H9 (cell line): ENCODE data around the gene ASF1B. TPM values are rescaled to one million over a fixed set of nuclear protein-coding genes. Genes with fewer than 3 reads are reported as not detected.

Experiments
- DNase-seq: peaks from one replicate; pipeline ENCODE4 v3.0.0-alpha.2; 2017
- H2AFZ ChIP-seq: one replicate; pipeline ENCODE4 v1.6.1; 2013; ENCODE audit warnings: mild to moderate bottlenecking, low read length, control low read depth, moderate library complexity
- H2AK5ac ChIP-seq: 2 replicates; pipeline ENCODE4 v1.6.1; 2013; ENCODE audit warnings: low read length, control low read depth, mixed read lengths; ENCODE audit not compliant: insufficient read length
- H2BK120ac ChIP-seq: one replicate; pipeline ENCODE4 v1.6.1; 2013; ENCODE audit warnings: low read depth, mild to moderate bottlenecking, low read length, control low read depth, inconsistent platforms; ENCODE audit not compliant: poor library complexity, severe bottlenecking
- H2BK12ac ChIP-seq: 2 replicates; pipeline ENCODE4 v1.6.1; 2013; ENCODE audit warnings: low read length, control low read depth, mixed read lengths, low read depth; ENCODE audit not compliant: insufficient read length
- H2BK15ac ChIP-seq: 2 replicates; pipeline ENCODE4 v1.6.1; 2013; ENCODE audit warnings: low read depth, low read length, control low read depth
- H2BK20ac ChIP-seq: one replicate; pipeline ENCODE4 v1.6.1; 2013; ENCODE audit warnings: low read depth, mild to moderate bottlenecking, low read length, control low read depth, inconsistent platforms; ENCODE audit not compliant: poor library complexity, severe bottlenecking
- H2BK5ac ChIP-seq: 2 replicates; pipeline ENCODE4 v1.6.1; 2013; ENCODE audit warnings: low read length, control low read depth, mixed read lengths; ENCODE audit not compliant: insufficient read length
- H3K14ac ChIP-seq: 2 replicates; pipeline ENCODE4 v1.6.1; 2013; ENCODE audit warnings: low read length, control low read depth; ENCODE audit not compliant: insufficient read depth
- H3K18ac ChIP-seq: 2 replicates; pipeline ENCODE4 v1.6.1; 2013; ENCODE audit warnings: low read depth, mild to moderate bottlenecking, mixed read lengths, low read length, control low read depth; ENCODE audit not compliant: insufficient read length
- H3K23ac ChIP-seq: 2 replicates; pipeline ENCODE4 v1.6.1; 2013; ENCODE audit warnings: low read length, control low read depth, mixed read lengths, low read depth; ENCODE audit not compliant: insufficient read length
- H3K23me2 ChIP-seq: 2 replicates; pipeline ENCODE4 v1.6.1; 2013; ENCODE audit warnings: low read depth, mild to moderate bottlenecking, mixed read lengths, low read length, control low read depth; ENCODE audit not compliant: insufficient read length, poor library complexity, severe bottlenecking
- H3K27ac ChIP-seq: 2 replicates; pipeline ENCODE4 v1.5.1; 2013; ENCODE audit warnings: low read length, control low read depth, mixed read lengths, low read depth; ENCODE audit not compliant: insufficient read length
- H3K27me3 ChIP-seq: 2 replicates; pipeline ENCODE4 v1.6.1; 2013; ENCODE audit warnings: low read length, control low read depth, inconsistent platforms; ENCODE audit not compliant: insufficient read depth
- H3K4ac ChIP-seq: 2 replicates; pipeline ENCODE4 v1.6.1; 2013; ENCODE audit warnings: low read depth, mild to moderate bottlenecking, control low read depth, inconsistent platforms, low read length, moderate library complexity
- H3K4me1 ChIP-seq: 2 replicates; pipeline ENCODE4 v1.6.1; 2013; ENCODE audit warnings: low read length, control low read depth, inconsistent platforms; ENCODE audit not compliant: insufficient read depth
- H3K4me2 ChIP-seq: 2 replicates; pipeline ENCODE4 v1.6.1; 2013; ENCODE audit warnings: low read length, control low read depth, mixed read lengths; ENCODE audit not compliant: insufficient read length, insufficient read depth
- H3K56ac ChIP-seq: 2 replicates; pipeline ENCODE4 v1.6.1; 2013; ENCODE audit warnings: low read depth, mild to moderate bottlenecking, mixed read lengths, low read length, control low read depth; ENCODE audit not compliant: insufficient read length
- H3K79me1 ChIP-seq: 2 replicates; pipeline ENCODE4 v1.6.1; 2013; ENCODE audit warnings: low read depth, mild to moderate bottlenecking, moderate library complexity, low read length, control low read depth, inconsistent platforms; ENCODE audit not compliant: insufficient read depth, poor library complexity, severe bottlenecking
- H3K79me2 ChIP-seq: 2 replicates; pipeline ENCODE4 v1.6.1; 2013; ENCODE audit warnings: low read length, control low read depth, inconsistent platforms; ENCODE audit not compliant: insufficient read depth
- H3K9ac ChIP-seq: 2 replicates; pipeline ENCODE4 v1.6.1; 2013; ENCODE audit warnings: low read length, control low read depth, mixed read lengths; ENCODE audit not compliant: insufficient read length; ENCODE audit errors: extremely low read depth
- H3K9me3 ChIP-seq: one replicate; pipeline ENCODE4 v1.6.1; 2013; ENCODE audit warnings: low read depth, low read length, inconsistent platforms; ENCODE audit not compliant: control insufficient read depth
- H3T11ph ChIP-seq: one replicate; pipeline ENCODE4 v1.6.1; 2013; ENCODE audit warnings: mild to moderate bottlenecking, low read length, control low read depth, inconsistent platforms
- H4K20me1 ChIP-seq: one replicate; pipeline ENCODE4 v1.6.1; 2013; ENCODE audit not compliant: control insufficient read depth, insufficient read length, insufficient read depth
- H4K5ac ChIP-seq: 2 replicates; pipeline ENCODE4 v1.6.1; 2013; ENCODE audit warnings: low read depth, mild to moderate bottlenecking, mixed read lengths, low read length, control low read depth; ENCODE audit not compliant: insufficient read length
- H4K8ac ChIP-seq: replicated peaks from 2 replicates; pipeline ENCODE4 v1.6.1; 2013; ENCODE audit warnings: low read length, control low read depth, mixed read lengths, low read depth; ENCODE audit not compliant: insufficient read length
- H4K91ac ChIP-seq: 2 replicates; pipeline ENCODE4 v1.6.1; 2013; ENCODE audit warnings: low read depth, mild to moderate bottlenecking, moderate library complexity, mixed read lengths, low read length, control low read depth; ENCODE audit not compliant: insufficient read length
- H3K27ac Mint-ChIP-seq, 3 experiments: 2 replicates in 2 of 3; 3 replicates in 1 of 3; pipeline ENCODE4 v1.8.0; 2020 to 2021; ENCODE audit warnings: mixed read lengths in 3 of 3, mild to moderate bottlenecking in 1 of 3, moderate library complexity in 1 of 3
- H3K27me3 Mint-ChIP-seq: 2 replicates; pipeline ENCODE4 v1.8.0; 2021; ENCODE audit warnings: low read depth, mild to moderate bottlenecking, moderate library complexity, mixed read lengths
- H3K36me3 Mint-ChIP-seq, 3 experiments: 2 replicates in 2 of 3; 3 replicates in 1 of 3; pipeline ENCODE4 v1.8.0; 2020 to 2021; ENCODE audit warnings: low read depth in 3 of 3, mixed read lengths in 3 of 3; ENCODE audit not compliant: insufficient read depth in 1 of 3
- H3K4me1 Mint-ChIP-seq, 2 experiments: 2 replicates each; pipeline ENCODE4 v1.8.0; 2020; ENCODE audit warnings: mixed read lengths in 2 of 2
- H3K4me3 Mint-ChIP-seq, 2 experiments: 2 replicates in 1 of 2; 3 replicates in 1 of 2; pipeline ENCODE4 v1.8.0; 2020 to 2021; ENCODE audit warnings: mild to moderate bottlenecking in 2 of 2, mixed read lengths in 2 of 2, moderate library complexity in 1 of 2
- H3K9me3 Mint-ChIP-seq, 2 experiments: 2 replicates in 1 of 2; 3 replicates in 1 of 2; pipeline ENCODE4 v1.8.0; 2020; ENCODE audit warnings: mild to moderate bottlenecking in 2 of 2, mixed read lengths in 2 of 2, moderate library complexity in 1 of 2
- WGBS: extraction: QIAGEN DNeasy Blood & Tissue Kit; methylation state at CpG from one replicate; pipeline ENCODE4 v1.1.7; 2013; ENCODE audit warnings: missing lambda C conversion rate, low lambda C conversion rate, mixed read lengths; ENCODE audit not compliant: insufficient read length; ENCODE audit errors: extremely low coverage; 5-methylcytosine and 5-hydroxymethylcytosine counted together
- total RNA-seq: library from RNA; stranded (reverse); gene quantifications from 2 replicates; pipeline ENCODE4 v1.2.1, GENCODE V29; 2021
- TF ChIP-seq, protein P1 (sequence below): fragments of 200-600 bp; sonication (generic); conservative IDR thresholded peaks from 3 replicates; pipeline ENCODE4 v1.8.0; 2021; ENCODE audit warnings: antibody characterized with exemption, mild to moderate bottlenecking

ASF1B gene
- total RNA-seq, 1 experiment from 2014 or later = 46.6 TPM

DNA sequence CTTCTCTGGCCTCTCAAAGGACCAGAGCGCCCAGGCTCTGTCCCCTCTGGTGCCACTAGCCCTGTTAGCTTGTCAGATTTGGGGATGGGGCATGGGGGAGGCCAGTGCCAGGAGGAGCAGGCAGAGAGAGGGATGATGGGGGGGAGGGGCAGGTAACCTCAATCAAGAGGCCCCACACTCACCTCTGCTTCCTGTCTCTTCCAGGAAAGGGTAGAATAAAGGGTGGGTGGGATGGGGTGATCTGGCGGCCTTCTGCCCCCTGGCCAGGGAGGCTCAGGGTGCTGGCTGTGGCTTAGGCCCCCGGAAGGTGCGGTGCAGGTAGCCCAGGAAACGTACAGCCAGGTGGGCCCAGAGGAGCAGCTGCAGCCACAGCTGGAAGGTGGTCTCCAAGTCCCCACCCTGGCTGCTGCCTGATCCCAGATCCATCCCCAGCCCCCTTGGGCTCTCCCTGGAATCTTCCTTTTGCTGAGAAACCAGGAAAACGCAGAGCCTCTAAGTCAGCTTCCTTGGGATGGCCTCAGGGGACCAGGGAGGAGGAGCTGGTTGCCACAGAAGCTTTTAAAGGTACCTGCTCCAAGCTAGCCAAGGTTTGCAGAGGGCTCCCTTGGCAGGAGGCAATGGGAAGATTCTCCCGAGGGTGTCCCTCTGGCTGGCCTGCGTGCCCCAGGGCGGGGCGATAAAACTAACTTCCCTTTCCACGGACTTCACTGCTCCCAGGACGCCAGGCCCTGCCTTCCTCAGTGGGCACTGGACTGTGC, 24.2 kb downstream of the ASF1B start:
- H3K9ac ChIP-seq = no peak overlapping the region
- no peak overlapping the region for H3K4me2 ChIP-seq
- H3K23ac ChIP-seq = no peak overlapping the region
- no peak overlapping the region for H3T11ph ChIP-seq
- peak overlapping the region; percentile 50 for H3K14ac ChIP-seq
- no peaks in the 10 kb centered on the region; the same call in 1 of the 2 replicates for H3K27me3 ChIP-seq
- DNase-seq = no peak
- Mint-ChIP-seq H3K36me3 (no peaks in the 10 kb centered on the region; a peak in 1 of 7 replicates), H3K4me1 (peaks cover 31 to 34% of the 10 kb centered on the region in 2 experiments), H3K27me3 (peaks cover 2% of the 10 kb centered on the region; the same call in 1 of the 2 replicates), H3K9me3 (no peaks in the 10 kb centered on the region), H3K27ac (peak overlapping the region; percentile 61 to 86 (median 79); a peak in 2 of 7 replicates), H3K4me3 (no peak overlapping the region)
- H3K18ac ChIP-seq = no peak overlapping the region
- no peak overlapping the region for H3K4ac ChIP-seq
- H2BK20ac ChIP-seq = no peak overlapping the region
- no peak overlapping the region for H3K27ac ChIP-seq
- no peak overlapping the region for H2AFZ ChIP-seq
- TF ChIP-seq, protein P1, sequence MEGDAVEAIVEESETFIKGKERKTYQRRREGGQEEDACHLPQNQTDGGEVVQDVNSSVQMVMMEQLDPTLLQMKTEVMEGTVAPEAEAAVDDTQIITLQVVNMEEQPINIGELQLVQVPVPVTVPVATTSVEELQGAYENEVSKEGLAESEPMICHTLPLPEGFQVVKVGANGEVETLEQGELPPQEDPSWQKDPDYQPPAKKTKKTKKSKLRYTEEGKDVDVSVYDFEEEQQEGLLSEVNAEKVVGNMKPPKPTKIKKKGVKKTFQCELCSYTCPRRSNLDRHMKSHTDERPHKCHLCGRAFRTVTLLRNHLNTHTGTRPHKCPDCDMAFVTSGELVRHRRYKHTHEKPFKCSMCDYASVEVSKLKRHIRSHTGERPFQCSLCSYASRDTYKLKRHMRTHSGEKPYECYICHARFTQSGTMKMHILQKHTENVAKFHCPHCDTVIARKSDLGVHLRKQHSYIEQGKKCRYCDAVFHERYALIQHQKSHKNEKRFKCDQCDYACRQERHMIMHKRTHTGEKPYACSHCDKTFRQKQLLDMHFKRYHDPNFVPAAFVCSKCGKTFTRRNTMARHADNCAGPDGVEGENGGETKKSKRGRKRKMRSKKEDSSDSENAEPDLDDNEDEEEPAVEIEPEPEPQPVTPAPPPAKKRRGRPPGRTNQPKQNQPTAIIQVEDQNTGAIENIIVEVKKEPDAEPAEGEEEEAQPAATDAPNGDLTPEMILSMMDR = no peak
- no peaks in the 10 kb centered on the region for H3K9me3 ChIP-seq
- H2AK5ac ChIP-seq = no peak overlapping the region
- no peak overlapping the region for H4K91ac ChIP-seq
- peaks cover 8% of the 10 kb centered on the region for H3K23me2 ChIP-seq
- H4K5ac ChIP-seq = no peak overlapping the region
- no peak overlapping the region for H3K56ac ChIP-seq
- peaks cover 9% of the 10 kb centered on the region; the same call in 1 of the 2 replicates for H3K4me1 ChIP-seq
- WGBS = no CpG with 5 or more reads among the region's 12 CpGs
- no peak overlapping the region for H4K8ac ChIP-seq
- H2BK120ac ChIP-seq = no peak overlapping the region
- no peak overlapping the region for H2BK5ac ChIP-seq
- H2BK12ac ChIP-seq = peak overlapping the region; percentile 75
- peaks cover 2% of the 10 kb centered on the region; the same call in 1 of the 2 replicates for H3K79me2 ChIP-seq
- H4K20me1 ChIP-seq = no peaks in the 10 kb centered on the region
- no peaks in the 10 kb centered on the region for H3K79me1 ChIP-seq
- no peak overlapping the region for H2BK15ac ChIP-seq
